ENCODE data around the gene SCAMP3. TPM values are rescaled to one million over a fixed set of nuclear protein-coding genes. Genes with fewer than 3 reads are reported as not detected.

The SCAMP3 gene
- total RNA-seq, 1 experiment from 2014 or later, result 64.2 TPM

GRCh38 chr1:155295942-155296267, 33.7 kb upstream of the SCAMP3 start:
- CTCF ChIA-PET, result no interaction called here
- ATAC-seq, result no peak
- H4K20me1 ChIP-seq (ENCODE audit: insufficient read depth), result no peaks in the 10 kb centered on the region

More at GRCh38 chr1:155295942-155296267, 33.7 kb upstream of the SCAMP3 start:
- Histone ChIP-seq H3K4me3 (replicated peaks in 1 of 2; ENCODE audit: low read depth in 1 of 2, low read length in 2 of 2) (no peak overlapping the region), H3K79me2 (ENCODE audit: insufficient read depth, low read length) (no peaks in the 10 kb centered on the region), H3K9me3 (ENCODE audit: control insufficient read depth in 1 of 2, insufficient read depth in 1 of 2, low read depth in 1 of 2, low read length in 2 of 2) (no peaks in the 10 kb centered on the region), H3K9me2 (ENCODE audit: insufficient read depth) (no peaks in the 10 kb centered on the region), H2AFZ (ENCODE audit: low read depth, low read length, poor library complexity, severe bottlenecking) (no peak overlapping the region), H3K9ac (ENCODE audit: low read length) (no peak overlapping the region), H3K27me3 (ENCODE audit: insufficient read depth, low read length) (no peaks in the 10 kb centered on the region), H3K27ac (ENCODE audit: low read depth, low read length) (no peak overlapping the region), H3K36me3 (ENCODE audit: control insufficient read depth in 1 of 2, insufficient read depth in 2 of 2, low read length in 2 of 2) (no peaks in the 10 kb centered on the region), H3K4me2 (ENCODE audit: low read length) (no peak overlapping the region), H3K4me1 (ENCODE audit: control insufficient read depth in 1 of 2, insufficient read depth in 2 of 2, low read length in 2 of 2) (no peaks in the 10 kb centered on the region; a peak in 1 of 4 replicates)
- intact Hi-C loops (cut with micrococcal nuclease), result no loop called here
- ChIA-PET RAD21 (ENCODE audit: low non-redundant PET in 1 of 2, low total read pairs in 2 of 2, uncharacterized antibody in 2 of 2, unreplicated experiment in 2 of 2) (no interaction called here), POLR2A (no interaction called here)
- TF ChIP-seq ZNF274 (IDR thresholded peaks at IDR 0.05; ENCODE audit: low read depth, low read length) (no peak), ZBTB33 (IDR thresholded peaks at IDR 0.05; ENCODE audit: extremely low read depth, insufficient replicate concordance, low read length) (no peak), ELF1 (IDR thresholded peaks at IDR 0.05; ENCODE audit: borderline replicate concordance, low read depth) (no peak), EGR1 (IDR thresholded peaks at IDR 0.05; ENCODE audit: low read depth) (no peak), MAX (IDR thresholded peaks at IDR 0.05) (no peak), RAD21 (IDR thresholded peaks at IDR 0.05; ENCODE audit: low read depth) (no peak), SP1 (IDR thresholded peaks at IDR 0.05; ENCODE audit: low read depth) (no peak), POLR2AphosphoS5 (IDR thresholded peaks at IDR 0.05; ENCODE audit: low read depth, low read length) (no peak)
- DNase-seq (ENCODE audit: low read depth, low spot score), result no peak
- BruUV-seq (replicated peaks), result no TSS peak
